Cardiac muscle cell (in vitro differentiated cells and primary cell): ENCODE data around the gene IRAK2. TPM values are rescaled to one million over a fixed set of nuclear protein-coding genes. Genes with fewer than 3 reads are reported as not detected.

Source experiments
- DNase-seq, 2 donors: peaks; one replicate each; pipeline versions ENCODE4 v3.0.0 to v3.0.0-alpha.2; 2010 to 2017; ENCODE audit warnings: low read depth in 1 of 2, low spot score in 1 of 2
- H3K27ac ChIP-seq: fragments of 200-600 bp; sonication (generic); 2 replicates; pipeline ENCODE4 v1.5.1; 2016
- H3K27me3 ChIP-seq: fragments of 200-600 bp; sonication (generic); 2 replicates; pipeline ENCODE4 v1.6.0; 2016; ENCODE audit warnings: control low read depth
- H3K36me3 ChIP-seq: fragments of 200-600 bp; sonication (generic); 2 replicates; pipeline ENCODE4 v1.5.1; 2016; ENCODE audit warnings: control low read depth
- H3K4me1 ChIP-seq: fragments of 200-600 bp; sonication (generic); 2 replicates; pipeline ENCODE4 v1.8.1; 2017; ENCODE audit warnings: low read depth, mild to moderate bottlenecking, mixed run types
- H3K4me3 ChIP-seq: fragments of 200-600 bp; sonication (generic); 2 replicates; pipeline ENCODE4 v1.5.1; 2016; ENCODE audit warnings: mild to moderate bottlenecking
- H3K9me3 ChIP-seq: fragments of 200-600 bp; sonication (generic); 2 replicates; pipeline ENCODE4 v1.5.1; 2017; ENCODE audit warnings: low read depth, mild to moderate bottlenecking, control low read depth
- polyA plus RNA-seq: library from polyadenylated mRNA; unstranded; fragments of >200 nt; fragmentation: Nextera tagmentation; extraction: Ambion mirVana; gene quantifications from 2 replicates; pipeline ENCODE4 v1.2.1, GENCODE V29; 2016
- total RNA-seq: library from RNA; depleted of rRNA; stranded (reverse); fragments of >200 nt; gene quantifications from 2 replicates; pipeline ENCODE4 v1.2.3, GENCODE V29; 2016
- TF ChIP-seq, protein P1 (sequence below): IDR thresholded peaks from 2 replicates; pipeline ENCODE4 v1.5.1; 2012; ENCODE audit warnings: low read depth, mild to moderate bottlenecking, low read length

IRAK2 gene
- total and polyA plus RNA-seq, 2 experiments from 2014 or later: 1.1 to 2.1 TPM

- DNase-seq: no peak
- Histone ChIP-seq H3K27me3 (no peaks in the 10 kb centered on the region), H3K27ac (no peak overlapping the region), H3K4me1 (no peaks in the 10 kb centered on the region), H3K4me3 (no peak overlapping the region), H3K9me3 (no peaks in the 10 kb centered on the region), H3K36me3 (no peaks in the 10 kb centered on the region)
- TF ChIP-seq, protein P1, sequence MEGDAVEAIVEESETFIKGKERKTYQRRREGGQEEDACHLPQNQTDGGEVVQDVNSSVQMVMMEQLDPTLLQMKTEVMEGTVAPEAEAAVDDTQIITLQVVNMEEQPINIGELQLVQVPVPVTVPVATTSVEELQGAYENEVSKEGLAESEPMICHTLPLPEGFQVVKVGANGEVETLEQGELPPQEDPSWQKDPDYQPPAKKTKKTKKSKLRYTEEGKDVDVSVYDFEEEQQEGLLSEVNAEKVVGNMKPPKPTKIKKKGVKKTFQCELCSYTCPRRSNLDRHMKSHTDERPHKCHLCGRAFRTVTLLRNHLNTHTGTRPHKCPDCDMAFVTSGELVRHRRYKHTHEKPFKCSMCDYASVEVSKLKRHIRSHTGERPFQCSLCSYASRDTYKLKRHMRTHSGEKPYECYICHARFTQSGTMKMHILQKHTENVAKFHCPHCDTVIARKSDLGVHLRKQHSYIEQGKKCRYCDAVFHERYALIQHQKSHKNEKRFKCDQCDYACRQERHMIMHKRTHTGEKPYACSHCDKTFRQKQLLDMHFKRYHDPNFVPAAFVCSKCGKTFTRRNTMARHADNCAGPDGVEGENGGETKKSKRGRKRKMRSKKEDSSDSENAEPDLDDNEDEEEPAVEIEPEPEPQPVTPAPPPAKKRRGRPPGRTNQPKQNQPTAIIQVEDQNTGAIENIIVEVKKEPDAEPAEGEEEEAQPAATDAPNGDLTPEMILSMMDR: no peak
Observed at GRCh38 chr3:10215578-10216368, 51.1 kb downstream of the IRAK2 start.

DNA sequence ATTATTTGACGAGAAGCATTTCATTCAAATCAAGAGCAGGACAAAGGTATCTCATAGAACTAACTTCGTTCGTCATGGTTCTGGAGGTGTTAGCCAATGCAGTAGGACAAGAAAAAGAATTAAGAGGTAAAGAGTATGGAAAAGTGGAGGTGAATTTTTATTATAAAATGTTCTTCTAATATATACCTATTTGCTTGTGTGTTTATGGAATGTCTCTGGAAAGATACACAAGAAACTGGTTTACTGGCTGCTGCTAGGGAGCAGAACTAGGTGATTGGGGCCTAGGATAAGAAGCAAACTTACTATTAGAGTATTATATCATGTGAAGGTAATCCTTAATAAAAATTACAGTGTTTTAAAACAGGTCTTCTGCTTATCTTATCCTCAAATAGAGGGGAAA lies 52.6 kb downstream of the IRAK2 start:
- H3K9me3 ChIP-seq: no peaks in the 10 kb centered on the region
- TF ChIP-seq, protein P1: no peak
- H3K27ac ChIP-seq: no peak overlapping the region
- no peak for DNase-seq
- H3K27me3 ChIP-seq: no peaks in the 10 kb centered on the region
- no peaks in the 10 kb centered on the region for H3K36me3 ChIP-seq
- H3K4me3 ChIP-seq: no peak overlapping the region
- no peaks in the 10 kb centered on the region for H3K4me1 ChIP-seq

GRCh38 chr3:10219737-10220136 lies 55.0 kb downstream of the IRAK2 start:
- Histone ChIP-seq H3K36me3 (no peaks in the 10 kb centered on the region), H3K4me1 (no peaks in the 10 kb centered on the region), H3K4me3 (no peak overlapping the region), H3K9me3 (no peaks in the 10 kb centered on the region), H3K27me3 (no peaks in the 10 kb centered on the region), H3K27ac (no peak overlapping the region)
- DNase-seq: no peak
- TF ChIP-seq, protein P1: no peak

GRCh38 chr3:10223676-10224639 lies 59.2 kb downstream of the IRAK2 start:
- no peaks in the 10 kb centered on the region for H3K4me1 ChIP-seq
- no peaks in the 10 kb centered on the region for H3K36me3 ChIP-seq
- DNase-seq: no peak
- no peak overlapping the region for H3K27ac ChIP-seq
- TF ChIP-seq, protein P1: no peak
- no peaks in the 10 kb centered on the region for H3K9me3 ChIP-seq
- no peaks in the 10 kb centered on the region for H3K27me3 ChIP-seq
- no peak overlapping the region for H3K4me3 ChIP-seq

GRCh38 chr3:10224794-10225665 lies 60.3 kb downstream of the IRAK2 start:
- no peaks in the 10 kb centered on the region for H3K27me3 ChIP-seq
- no peaks in the 10 kb centered on the region for H3K36me3 ChIP-seq
- H3K9me3 ChIP-seq: no peaks in the 10 kb centered on the region
- no peaks in the 10 kb centered on the region for H3K4me1 ChIP-seq
- peak; percentile 74 to 76 for DNase-seq
- no peak overlapping the region for H3K27ac ChIP-seq
- TF ChIP-seq, protein P1: peak; percentile 77
- H3K4me3 ChIP-seq: no peak overlapping the region
